ENCODE data around the gene SAMMSON.

Gene SAMMSON

DNA sequence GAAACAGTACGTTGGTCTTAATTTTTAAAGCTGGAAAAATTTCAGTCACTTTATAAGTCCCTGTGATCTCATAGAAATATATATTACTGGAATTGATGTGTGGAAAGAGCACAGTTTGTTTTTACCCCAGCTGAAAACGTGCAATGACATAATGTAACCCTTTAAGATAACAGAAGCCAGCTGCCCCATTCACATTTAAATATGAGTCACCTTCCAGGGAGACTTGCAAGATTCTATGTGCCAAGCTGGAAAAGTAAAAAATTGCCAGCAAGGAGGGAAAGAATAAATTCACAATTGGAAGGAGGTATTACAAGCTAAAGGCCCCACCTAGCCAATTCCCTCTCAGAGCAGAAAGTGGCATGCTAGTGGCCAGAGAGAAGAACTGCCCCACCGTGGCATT is 50.2 kb downstream of the SAMMSON start:
- TF ChIP-seq, protein P1, sequence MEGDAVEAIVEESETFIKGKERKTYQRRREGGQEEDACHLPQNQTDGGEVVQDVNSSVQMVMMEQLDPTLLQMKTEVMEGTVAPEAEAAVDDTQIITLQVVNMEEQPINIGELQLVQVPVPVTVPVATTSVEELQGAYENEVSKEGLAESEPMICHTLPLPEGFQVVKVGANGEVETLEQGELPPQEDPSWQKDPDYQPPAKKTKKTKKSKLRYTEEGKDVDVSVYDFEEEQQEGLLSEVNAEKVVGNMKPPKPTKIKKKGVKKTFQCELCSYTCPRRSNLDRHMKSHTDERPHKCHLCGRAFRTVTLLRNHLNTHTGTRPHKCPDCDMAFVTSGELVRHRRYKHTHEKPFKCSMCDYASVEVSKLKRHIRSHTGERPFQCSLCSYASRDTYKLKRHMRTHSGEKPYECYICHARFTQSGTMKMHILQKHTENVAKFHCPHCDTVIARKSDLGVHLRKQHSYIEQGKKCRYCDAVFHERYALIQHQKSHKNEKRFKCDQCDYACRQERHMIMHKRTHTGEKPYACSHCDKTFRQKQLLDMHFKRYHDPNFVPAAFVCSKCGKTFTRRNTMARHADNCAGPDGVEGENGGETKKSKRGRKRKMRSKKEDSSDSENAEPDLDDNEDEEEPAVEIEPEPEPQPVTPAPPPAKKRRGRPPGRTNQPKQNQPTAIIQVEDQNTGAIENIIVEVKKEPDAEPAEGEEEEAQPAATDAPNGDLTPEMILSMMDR (IDR thresholded peaks at IDR 0.05; ENCODE audit: extremely low read depth, missing control alignments), result no peak
- DNase-seq (ENCODE audit: low spot score), result no peak

DNA sequence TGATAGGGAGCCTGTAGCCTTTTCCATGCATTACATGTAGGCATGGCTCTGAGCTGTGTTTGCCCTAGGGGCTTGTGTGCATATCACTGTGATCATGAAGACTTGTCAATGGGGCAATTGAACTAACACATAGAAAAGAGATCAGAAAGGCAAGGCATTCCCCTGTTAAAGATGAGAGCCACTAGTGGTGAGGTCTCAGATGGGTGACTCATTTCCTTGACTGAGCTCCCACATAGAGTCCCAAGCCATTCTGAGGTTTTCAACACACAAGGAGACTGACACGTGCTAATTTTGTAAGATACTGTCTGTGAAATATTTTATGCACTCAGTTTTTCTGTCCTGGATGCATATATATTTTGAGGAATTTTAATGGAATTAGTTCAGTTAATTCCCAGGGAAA is 53.8 kb downstream of the SAMMSON start:
- DNase-seq (ENCODE audit: low spot score), result no peak
- TF ChIP-seq, protein P1 (IDR thresholded peaks at IDR 0.05; ENCODE audit: extremely low read depth, missing control alignments), result no peak

DNA sequence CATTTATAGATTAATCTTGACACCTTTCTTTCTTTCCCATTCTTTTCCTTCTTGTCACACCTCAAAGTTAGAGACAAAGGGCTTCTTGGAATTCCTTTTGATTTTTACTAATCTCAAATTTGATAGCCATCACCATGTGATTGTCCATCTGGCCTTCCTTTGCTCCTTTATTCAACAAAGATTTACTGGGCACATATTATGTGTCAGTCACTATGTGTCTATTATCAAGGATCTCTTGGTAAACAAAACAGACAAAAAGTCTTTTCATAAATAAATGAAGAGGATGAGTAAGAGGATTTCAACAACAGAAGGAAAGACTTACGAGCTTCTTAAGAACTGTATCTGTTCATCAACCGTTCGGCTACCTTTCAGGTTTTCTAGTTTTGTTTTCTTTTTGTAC is 56.5 kb downstream of the SAMMSON start:
- DNase-seq (ENCODE audit: low spot score), result no peak
- TF ChIP-seq, protein P1 (IDR thresholded peaks at IDR 0.05; ENCODE audit: extremely low read depth, missing control alignments), result no peak

DNA sequence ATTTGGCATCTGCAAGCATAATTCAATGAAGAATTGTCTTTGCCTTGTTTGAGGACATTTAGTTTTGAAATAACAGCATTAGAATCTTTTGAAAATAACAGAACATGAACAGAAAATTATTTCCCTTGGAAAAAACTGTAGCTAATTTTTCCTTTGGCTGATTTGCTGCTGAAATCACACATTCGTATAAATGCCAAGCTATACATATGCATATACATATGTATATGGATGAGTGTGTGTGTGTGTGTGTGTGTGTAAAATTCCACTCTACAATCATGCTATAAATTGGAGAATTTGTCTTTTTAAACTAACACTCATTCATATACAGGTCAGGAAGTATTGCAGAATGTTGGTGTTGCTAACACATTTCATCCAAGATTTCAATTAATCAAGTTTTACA is 57.9 kb downstream of the SAMMSON start:
- DNase-seq (ENCODE audit: low spot score), result no peak
- TF ChIP-seq, protein P1 (IDR thresholded peaks at IDR 0.05; ENCODE audit: extremely low read depth, missing control alignments), result no peak

DNA sequence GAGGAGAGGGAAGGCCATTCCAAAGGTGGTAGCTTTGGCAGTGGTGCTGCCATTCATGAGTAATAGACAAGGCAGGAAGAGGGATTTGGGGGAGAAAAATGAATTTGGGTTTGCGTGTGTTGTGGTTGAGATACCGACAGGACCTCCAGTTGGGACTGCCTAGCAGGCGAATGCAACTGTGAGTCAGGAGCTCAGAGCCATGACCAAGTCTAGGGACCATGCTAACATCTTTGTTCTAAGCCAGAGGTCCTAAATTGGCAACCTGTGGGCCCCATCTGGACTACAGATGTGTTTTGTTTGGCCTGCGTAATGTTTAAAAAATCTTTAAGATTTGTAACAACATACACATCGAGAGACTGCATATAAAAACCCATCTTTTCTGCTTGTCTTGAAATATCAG is 61.6 kb downstream of the SAMMSON start:
- no peak for DNase-seq (ENCODE audit: low spot score)
- TF ChIP-seq, protein P1 (IDR thresholded peaks at IDR 0.05; ENCODE audit: extremely low read depth, missing control alignments), result no peak

DNA sequence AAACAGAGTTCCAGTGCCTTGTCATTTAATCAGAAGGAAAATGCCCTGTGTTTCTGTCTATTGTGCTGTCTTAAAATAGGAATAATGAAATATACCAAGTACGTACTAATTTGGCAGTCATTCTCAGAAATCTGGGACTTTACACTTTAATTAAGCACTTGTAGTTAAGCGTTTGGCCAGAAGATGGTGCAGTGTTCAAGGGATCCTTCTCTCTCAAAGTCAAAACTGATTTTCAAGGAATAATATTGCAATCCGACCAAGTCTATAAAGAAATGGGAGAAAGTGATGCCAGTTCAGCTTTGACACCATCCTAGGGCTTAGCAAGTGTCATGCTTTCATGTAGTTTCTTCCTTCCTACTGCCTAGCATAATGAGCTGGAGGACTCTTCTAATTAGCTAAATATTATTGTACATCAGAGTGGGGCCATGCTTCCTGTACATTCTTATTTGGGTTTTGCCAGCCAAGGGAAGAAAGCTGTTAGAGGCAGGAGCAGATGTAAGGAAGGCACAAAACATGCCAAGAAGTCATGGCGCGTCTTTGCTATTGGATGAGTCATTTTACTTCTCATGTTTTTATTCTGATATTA is 64.8 kb downstream of the SAMMSON start:
- TF ChIP-seq, protein P1 (IDR thresholded peaks at IDR 0.05; ENCODE audit: extremely low read depth, missing control alignments), result no peak
- DNase-seq (ENCODE audit: low spot score), result peak; percentile 32

DNA sequence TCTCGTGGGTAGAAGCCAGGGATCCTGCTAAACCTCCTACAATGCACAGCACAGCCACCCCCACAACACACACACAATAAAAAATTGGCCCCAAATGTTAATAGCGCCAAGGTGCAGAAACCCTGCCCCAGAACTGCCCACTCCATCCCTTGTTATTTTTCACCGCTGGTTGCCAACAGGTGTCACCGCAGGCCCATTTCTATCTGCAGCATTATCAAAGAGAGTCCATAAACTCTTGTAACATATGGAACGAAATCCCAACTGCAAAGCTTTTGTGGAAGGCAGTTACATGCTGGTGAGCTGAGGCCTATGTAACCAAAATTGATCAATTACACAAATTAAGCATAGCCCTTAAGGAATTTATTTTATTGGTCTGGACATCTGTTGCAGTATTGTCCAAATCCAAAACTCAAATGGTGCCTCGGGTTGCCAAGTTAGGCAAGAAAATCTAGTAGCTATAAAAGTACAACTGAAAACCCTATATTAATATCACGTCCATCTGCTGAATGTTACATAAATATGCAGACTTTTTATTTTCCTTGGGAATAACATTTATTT is 66.2 kb downstream of the SAMMSON start:
- TF ChIP-seq, protein P1 (IDR thresholded peaks at IDR 0.05; ENCODE audit: extremely low read depth, missing control alignments), result no peak
- no peak for DNase-seq (ENCODE audit: low spot score)
